Fibroblast of skin of right biceps (primary cell): ENCODE measurements around the gene FREM1.

Source experiments
- DNase-seq: peaks from one replicate; pipeline ENCODE4 v3.0.0-alpha.2; 2013

FREM1 gene

DNA sequence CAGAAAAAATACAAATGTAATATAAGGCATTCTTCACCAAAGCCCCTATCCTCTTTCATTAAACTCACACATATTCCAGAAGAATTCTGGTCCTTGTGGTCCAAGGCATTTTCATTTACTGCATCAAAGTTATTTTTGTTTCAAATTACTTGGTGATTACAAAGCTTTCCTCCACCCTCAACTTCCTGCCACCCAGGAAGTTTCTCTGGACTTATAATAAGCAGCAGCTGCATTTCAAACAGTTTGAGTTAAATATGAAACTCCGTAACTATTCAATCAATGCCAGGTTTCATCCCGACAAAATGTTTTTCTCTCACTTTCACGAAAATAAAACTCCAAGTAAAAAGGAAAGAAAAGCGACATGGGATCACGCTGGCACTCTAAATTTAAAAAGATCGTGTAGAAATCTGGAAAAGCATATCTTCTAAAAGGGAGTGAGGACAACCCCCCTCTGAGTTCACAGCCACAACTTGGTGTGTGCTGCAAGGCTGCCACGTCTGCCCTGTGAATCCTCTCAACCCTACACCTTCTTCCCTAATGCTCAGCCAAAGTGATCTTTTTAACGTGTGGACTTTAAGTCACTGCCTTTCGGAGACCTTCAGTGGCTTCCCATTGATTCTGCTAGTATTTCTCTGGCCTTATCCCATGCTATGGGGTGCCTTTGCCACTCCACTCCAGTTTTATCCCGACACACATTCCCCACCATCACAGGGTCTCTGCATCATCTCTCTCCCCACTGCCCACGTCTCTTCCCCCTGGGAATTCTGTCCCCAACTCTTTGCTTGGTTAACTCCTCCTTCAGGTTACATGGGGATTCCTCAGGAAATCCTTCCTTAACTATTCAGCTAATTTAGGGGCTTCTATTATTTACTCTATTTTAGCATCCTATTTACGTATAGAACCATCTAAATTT, 96.6 kb downstream of the FREM1 start:
- DNase-seq: peak; percentile 61

DNA sequence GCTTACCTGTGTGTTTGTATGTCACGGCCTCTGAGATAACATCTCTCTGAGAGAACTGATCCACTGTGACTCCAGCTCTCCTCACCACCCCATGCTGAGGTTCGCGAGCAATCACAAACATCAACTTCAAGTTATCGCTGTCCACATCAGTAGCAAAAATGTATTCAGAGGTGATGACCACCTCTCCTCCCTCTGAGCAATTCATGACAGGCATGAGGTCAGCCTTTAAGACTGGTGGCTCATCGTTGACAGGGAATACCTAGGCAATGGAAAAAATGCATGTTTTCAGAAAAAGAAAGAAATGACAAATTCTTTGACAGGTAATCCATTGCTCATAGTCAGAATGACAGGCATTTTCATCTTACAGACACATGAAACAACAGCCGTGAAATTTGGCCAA, 97.4 kb downstream of the FREM1 start:
- DNase-seq: peak; percentile 27

DNA sequence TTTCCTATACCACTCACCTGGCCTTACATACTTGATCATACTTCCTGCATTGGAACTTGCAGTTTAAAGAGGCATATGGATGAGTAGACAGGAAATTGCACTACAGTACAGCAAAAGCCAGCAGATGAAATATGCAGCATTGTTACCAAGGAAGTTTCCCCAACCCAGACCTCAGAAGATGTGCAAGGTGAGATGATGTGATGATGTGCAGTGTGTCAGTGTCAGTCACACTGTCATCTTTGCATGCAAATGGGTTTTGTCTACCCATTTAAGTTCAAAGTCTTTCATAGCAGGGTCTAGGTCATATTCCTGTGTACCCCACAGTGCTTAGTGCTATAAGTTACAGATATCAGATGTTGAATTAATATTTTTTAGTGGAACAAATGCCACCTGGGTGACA, 98.4 kb downstream of the FREM1 start:
- DNase-seq: no peak

DNA sequence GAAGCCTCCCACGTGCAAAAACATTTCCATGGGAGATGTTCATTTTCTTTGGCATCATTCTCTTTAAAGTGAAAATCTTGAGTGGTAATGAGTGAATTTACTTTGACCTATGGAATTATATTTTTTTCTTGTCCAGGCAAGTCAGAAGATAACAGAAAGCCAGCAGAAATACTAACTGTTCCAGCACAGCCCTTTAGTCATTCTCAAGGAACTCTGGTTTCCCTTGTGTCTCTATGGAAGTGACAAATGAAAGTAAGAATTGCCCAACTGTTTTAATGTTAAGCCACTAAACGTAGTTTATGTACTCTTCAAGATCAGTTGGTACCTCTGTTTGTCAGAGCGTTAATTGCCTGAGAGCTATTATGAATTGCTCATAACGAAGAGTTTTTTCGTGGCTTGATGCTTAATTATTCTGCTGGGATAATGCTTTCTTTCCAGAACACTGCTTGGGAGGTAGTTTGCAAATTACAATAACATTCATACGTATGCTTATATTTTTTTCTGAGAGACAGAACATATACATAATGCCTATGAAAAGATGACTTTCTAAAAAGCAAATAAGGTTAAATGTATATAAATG, 103.2 kb downstream of the FREM1 start:
- no peak for DNase-seq

DNA sequence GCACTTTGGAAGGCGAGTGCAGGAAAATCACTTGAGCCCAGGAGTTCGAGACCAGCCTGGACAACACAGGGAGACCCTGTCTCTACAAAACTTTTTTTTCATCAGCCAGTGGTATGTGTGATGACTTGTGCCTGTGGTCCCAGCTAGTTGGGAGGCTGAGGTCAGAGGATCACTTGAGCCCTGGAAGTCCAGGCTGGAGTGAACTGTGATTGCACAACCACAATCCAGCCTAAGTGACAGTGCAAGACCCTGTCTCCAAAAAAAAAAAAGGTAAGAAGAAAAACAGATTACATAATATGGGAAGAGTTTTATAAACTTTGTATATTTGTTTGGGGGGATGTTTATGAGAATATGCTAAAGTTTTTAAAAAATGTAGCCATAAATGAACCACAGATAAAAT, 111.2 kb downstream of the FREM1 start:
- DNase-seq: no peak

DNA sequence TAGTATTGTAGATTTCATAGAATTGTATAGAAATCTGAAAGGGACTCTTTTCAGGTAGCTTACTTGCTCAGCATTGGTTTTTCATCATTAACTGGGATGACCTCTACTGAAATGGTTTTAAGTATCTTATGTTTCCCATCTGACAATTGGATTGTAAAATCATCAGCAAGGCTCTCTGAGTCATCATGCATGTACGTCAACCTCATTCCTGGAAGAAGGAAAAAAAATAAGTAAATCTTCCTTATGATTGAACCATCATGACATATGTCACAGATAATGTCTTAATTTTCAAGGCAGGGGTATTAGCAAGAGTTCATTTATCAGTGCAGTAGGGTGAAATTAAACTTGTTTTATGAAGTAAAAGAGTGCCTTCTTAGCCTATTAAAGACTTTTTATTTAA, 112.8 kb downstream of the FREM1 start:
- peak; percentile 59 for DNase-seq

DNA sequence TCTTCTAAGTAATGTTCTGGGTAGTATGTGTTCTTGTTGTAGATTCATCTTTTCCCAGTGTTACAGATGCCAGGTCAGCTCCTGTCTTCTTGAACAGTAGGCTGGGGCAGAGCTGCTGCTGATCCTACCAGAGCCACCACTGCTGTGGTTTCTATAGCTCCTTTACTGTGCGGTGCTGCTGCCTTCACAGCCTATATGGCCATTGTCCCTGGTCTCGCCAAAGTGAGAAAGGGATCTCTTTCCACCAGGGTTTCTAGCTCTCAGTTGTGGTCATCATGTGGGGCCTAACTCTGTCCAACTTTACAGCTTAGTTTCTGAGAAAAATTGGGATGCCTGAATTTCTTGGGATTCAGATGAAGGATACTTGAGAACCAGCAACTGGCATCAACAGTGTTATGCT, 116.8 kb downstream of the FREM1 start:
- no peak for DNase-seq

DNA sequence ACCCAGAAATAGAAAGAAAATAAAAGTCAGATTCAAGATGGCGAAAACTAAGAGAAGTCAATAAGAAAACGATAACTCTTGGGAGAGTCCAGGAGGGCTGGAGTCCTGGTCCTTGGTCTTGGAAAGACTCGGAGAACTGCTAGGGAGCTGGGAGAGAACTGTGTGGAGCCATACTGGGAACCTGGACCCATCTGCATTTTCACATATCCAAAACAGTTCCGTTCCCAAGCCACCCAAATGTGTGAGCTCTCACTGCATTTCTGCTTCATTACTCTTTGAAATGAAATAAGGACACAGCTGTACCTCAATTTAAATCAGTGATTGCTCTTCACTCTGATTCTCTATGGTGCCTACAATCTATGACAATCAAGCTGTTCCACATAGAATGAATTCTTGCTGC, 119.6 kb downstream of the FREM1 start:
- DNase-seq: no peak

DNA sequence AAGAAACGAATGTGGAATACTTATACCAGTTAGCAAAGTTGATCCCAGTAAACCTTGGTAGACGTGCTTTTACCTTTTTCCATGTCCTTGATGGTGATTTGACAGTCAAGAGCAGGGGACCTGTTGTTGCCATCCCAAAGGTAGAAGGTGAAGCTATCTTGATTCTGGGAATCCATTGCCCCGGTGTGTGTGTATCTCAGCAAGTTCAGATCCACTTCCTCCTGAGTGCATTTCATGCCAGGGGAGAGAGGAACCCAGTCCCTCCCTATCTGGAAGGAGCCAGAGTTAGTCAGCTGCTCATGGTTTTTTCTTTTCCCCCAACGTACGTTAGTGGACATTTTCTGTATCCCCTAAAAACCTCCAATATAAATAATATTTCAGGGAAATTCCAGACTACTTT, 121.4 kb downstream of the FREM1 start:
- no peak for DNase-seq

DNA sequence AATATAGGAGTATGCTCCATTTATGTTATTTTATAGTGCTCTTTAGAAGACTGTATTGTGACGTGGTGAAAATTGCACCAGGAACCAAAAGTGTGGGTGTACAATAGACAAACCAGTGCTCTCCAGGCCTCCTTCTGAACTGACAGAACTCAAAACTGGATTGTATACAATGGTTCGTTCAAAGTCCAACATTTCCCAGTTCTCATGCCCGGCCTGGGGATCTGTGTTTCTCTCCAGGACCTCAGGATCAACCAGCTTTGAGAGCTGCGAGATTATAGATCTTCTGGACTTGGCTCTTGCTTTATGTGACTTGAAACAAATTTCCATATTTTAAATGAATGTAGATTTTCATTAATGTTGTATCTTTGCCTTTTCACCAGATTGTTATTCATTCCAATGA, 126.9 kb downstream of the FREM1 start:
- DNase-seq: no peak

DNA sequence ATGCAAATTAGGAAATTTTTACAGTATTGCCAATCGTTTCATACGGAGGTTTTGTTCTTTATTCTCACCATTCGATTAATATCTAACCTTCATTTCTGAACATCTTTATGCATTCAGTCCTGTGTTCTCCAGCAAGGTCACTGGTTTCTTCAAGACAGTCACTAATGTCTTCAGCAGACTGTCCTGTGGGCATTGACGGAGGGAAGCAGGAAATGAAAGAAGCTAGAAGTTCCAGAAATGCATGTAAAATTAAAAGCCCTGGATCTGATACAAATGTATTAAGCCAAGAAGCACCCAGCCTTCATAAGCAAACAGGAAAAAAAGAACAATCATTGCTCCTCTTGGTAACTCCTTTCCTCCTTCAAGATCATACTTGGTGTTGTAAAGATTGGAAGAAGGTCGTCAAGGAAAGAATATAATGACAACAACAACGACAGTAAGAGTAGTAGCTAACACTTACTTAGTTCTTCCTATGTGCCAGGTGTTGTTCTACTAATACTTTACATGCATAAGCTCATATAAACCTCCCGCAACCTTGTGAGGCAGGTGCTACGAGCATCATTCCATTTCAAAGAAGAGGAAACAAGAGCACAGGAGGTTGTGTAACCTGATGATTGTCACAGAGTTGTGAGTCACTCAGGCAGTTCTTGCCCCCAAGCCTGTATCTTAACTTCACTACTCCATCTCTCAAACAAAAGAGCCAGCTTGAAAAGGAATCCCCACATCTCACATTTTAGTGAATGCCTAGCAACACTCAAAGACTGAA, 127.8 kb downstream of the FREM1 start:
- DNase-seq: no peak

DNA sequence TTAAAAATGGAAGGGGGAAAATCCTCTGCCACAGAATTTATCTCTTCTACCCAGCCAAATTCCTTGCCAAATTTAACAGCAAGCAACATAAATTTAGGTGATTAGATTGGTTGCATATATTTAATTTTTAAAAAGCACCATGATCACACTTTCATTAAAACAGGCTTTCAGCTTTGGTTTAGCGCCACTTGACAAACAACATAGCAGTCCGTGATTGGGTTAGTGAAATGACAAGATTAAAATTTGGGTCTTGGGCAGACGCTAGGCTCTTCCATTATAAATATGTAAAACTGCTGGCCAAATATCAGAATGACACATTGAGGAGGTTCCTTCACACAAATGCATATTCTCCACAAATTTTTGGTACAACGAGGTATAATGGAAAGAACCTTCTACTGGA, 129.5 kb downstream of the FREM1 start:
- no peak for DNase-seq

DNA sequence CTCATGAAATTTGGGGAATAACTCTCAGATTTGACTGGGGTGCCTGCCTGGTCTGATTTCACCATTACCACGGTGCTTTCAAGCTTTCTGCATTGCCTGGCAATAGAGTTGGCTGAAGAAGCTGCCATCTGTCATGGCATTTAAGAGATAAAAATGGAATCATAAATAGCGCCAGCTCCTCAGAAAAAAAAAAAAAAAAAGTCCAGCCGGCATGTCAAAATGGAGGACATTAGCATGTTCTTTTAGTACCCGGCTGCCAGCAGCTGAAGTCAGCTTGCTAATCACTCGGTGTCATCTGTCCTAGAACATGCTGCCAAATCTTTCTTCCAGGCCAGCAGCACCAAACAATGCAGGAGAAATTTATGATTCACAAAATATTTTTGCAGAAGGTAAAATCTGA, 130.0 kb downstream of the FREM1 start:
- DNase-seq: no peak

DNA sequence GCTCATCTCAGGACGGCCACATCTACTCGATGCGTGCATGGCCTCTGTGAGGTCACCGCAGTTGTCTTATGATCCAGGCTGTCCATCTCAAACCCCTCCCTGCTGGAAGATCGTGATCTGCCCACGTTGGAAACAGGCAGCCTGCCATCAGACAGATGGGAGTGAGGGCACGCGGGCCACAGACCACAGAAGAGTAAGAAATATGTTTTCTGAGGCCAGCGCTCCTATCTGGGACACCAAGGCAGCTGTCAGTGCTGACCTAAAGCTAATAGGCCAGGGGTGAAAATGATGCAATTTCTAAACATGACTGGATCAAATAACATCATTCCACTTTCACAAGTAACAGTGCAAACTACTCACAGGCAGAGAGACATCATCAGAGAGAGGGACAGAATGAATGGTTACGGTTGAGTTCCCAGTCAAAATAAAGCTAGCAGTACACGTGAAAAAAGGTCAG, 130.6 kb downstream of the FREM1 start:
- DNase-seq: no peak

DNA sequence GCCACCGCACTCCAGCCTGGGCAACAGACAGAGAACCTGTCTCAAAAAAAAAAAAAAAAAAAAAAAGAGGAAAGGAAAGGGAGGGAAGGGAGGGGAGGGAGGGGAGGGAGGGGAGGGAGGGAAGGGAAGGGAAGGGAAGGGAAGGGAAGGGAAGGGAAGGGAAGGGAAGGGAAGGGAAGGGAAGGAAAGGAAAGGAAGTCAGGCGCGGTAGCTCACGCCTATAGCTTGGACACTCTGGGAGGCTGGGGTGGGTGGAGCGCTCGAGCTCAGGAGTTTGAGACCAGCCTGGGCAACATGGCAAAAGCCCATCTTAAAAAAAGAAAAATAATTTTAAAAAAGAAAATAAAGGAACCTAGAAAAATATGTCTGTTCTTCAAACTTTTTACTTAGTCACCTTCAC, 131.7 kb downstream of the FREM1 start:
- no peak for DNase-seq

DNA sequence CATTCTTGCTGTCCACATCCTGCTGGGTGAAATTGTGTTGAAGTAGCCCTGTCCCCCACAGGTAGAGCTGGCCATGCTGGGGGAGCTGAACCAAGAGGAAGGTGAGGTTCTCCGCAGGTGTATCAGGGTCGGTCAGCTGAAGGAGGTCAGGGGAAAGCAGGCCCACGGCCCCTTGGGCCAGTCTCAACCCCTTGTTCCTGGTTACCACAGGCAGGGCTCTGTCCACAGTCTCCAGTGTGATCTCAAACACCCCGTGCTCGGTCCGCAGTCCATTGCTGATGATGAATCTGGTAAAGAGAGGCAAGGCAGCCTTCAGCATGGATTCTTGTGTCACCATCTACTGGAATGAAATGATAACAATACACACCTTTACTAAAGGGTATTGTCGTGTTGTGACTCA, 134.3 kb downstream of the FREM1 start:
- DNase-seq: no peak

DNA sequence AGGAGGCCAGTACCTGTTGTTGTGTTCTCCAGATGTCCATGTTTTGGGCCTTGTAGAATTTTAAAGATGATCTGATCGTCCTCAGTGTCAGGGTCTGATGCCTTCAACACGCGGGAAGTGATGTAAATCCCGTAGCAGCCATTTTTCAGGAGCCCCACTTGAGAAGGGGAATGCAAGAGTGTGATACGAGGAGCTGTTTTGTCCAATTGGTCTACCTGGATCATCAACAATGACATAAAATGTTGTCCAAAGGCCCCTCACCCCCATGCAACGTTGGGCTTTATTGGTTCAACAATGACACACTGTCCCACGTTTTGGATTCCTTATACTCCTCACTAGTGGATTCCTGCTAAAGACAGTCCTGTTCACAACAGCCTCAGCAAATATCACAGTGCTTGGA, 139.6 kb downstream of the FREM1 start:
- DNase-seq: no peak

DNA sequence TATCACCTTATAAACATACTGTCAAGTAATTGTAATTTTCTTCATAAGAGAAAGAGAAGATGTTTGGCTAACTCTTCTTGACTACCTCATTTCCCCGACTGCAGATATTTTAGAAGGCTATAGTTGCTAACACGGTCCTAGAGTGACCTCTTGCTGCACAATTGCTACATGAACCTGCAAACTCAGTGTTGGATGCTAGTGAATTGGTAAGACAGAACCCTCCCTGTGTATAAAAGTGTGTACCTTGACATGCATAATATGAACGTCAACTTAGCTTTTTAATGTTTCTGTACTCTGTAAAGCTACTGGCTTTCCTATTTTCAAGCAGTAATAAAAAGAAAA, 141.0 kb downstream of the FREM1 start:
- peak; percentile 19 for DNase-seq

DNA sequence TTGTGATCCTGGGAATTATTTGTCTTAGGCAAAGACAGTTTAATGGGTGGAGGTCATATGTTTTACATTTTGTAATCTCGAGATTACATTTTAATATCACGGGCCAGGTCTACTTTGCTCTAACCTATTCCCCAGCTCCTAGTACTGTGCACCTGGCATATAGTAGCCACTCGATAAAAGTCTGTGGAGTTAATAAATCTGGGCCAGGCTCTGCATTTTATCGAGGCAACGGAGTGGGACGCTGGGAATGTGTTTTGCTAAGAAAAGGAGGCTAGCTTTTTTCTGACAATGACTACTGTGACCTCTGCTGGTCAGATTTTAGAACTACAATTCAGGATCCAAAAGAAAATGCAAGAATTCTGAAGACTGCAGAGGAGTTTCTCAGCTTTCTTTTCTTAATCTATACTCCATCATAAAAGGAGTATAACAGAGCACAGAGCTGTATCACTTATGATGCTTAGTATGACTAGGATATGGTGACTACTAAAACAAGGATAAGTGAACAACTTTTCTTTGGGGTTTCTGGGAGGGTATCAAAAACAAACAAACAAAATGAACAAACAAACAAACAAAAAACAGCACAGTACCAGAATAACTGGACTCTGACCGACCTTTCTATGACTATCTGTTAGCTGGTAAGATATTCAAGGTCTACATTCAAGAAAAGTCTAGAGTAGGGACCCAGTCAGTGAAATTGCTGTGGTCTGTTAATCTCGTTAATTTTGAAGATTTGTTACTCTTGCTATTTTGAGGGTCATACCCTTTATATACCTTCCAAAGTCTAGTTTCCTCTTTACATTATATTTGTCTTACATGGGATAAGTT, 141.6 kb downstream of the FREM1 start:
- peak; percentile 57 for DNase-seq

DNA sequence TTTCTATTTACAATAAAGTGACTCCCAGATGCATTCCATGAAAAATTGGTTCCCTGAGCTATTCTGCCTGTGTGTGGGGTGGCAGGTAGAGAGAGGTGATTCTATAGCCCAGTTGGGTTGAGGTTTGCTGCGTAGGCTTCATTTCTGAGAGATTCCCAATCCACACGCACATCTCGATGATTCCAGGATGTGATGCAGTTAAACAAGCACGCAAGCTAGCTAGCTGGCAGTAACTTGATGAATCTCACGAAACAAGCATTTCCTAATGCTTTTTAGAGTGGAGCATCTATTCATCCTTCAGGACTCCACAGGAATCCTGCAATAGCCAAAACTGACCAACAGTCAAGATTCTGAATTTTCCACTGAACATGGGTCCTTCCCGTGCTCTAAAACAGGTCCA, 143.9 kb downstream of the FREM1 start:
- peak; percentile 71 for DNase-seq

DNA sequence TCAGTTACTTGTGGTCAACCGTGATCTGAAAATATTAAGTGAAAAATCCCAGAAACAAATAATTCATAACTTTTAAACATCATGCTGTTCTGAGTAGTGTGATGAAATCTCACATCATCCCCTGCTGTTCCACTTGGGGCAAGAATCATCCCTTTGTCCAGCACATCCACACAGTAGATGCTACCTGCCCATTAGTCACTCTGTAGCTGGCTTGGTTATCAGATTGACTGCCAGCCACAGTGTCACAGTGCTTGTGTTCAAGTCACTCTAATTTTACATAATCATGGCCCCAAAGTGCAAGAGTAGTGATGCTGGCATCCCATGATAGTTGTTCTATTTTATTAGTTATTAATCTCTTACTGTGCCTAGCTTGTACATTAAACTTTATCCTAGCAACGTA, 148.6 kb downstream of the FREM1 start:
- DNase-seq: no peak

DNA sequence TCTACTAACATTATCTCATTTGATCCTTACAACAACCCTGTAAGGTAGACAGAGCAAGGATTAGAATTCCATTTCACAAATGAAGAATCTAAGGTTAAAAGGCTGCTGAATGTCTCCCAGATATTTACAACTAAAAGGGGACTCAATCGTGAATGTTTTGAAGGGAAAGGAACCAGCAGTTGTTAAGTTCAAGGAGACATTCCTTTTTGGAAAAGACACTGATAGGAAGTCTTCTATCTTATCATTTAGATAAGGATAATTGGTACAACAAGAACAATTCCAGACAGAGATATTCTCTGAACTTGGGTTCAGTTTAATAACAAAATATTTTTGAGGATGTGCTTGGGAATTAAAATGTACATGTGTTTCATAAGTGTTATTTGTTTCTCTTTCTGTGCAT, 150.2 kb downstream of the FREM1 start:
- no peak for DNase-seq

DNA sequence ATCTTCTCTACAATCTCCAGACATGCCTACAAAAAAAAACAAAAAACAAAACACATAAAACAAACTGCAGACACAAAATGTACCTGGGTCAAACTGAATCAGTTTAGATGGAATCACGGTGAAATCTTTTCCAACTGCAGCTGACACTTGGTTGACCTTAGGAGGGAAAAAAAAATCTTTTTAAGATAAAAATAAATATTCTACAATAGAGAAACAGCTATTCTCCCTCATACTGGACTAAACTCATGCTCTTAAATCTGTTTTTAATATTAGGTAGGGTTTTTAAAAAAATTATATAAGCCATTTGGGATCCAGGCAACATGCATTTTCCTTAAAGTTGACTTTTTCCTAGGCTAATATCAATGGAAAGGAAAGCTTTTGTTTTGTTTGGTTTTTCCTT, 153.9 kb downstream of the FREM1 start:
- no peak for DNase-seq
